Liver (tissue), 9 donors: ENCODE measurements around the gene ALG12. TPM values are rescaled to one million over a fixed set of nuclear protein-coding genes. Genes with fewer than 3 reads are reported as not detected.

Experiments
- DNase-seq: peaks from one replicate; pipeline ENCODE4 v3.0.0-alpha.2; 2017; ENCODE audit warnings: low spot score
- H3K27ac ChIP-seq, 2 donors: one replicate each; pipeline ENCODE4 v1.7.0; 2013; ENCODE audit warnings: inconsistent platforms in 2 of 2, low read length in 2 of 2, control low read depth in 1 of 2, low read depth in 1 of 2, mild to moderate bottlenecking in 1 of 2
- H3K27me3 ChIP-seq, 4 donors: one replicate each; pipeline versions ENCODE4 v1.6.1 to v1.7.0; 2013; ENCODE audit warnings: low read length in 3 of 4, inconsistent platforms in 1 of 4, mild to moderate bottlenecking in 1 of 4, moderate library complexity in 1 of 4; ENCODE audit not compliant: control insufficient read depth in 4 of 4, insufficient read depth in 4 of 4
- H3K36me3 ChIP-seq, 4 donors: one replicate each; pipeline versions ENCODE4 v1.6.1 to v1.7.0; 2013; ENCODE audit warnings: low read length in 3 of 4, mild to moderate bottlenecking in 3 of 4, low read depth in 1 of 4, moderate library complexity in 1 of 4; ENCODE audit not compliant: control insufficient read depth in 4 of 4, insufficient read depth in 3 of 4
- H3K4me1 ChIP-seq, 4 donors: one replicate each; pipeline versions ENCODE4 v1.6.1 to v1.7.0; 2013; ENCODE audit warnings: low read length in 3 of 4, mild to moderate bottlenecking in 3 of 4, moderate library complexity in 1 of 4; ENCODE audit not compliant: control insufficient read depth in 4 of 4, insufficient read depth in 4 of 4
- H3K4me3 ChIP-seq, 3 donors: one replicate each; pipeline versions ENCODE4 v1.6.1 to v1.7.0; 2013; ENCODE audit warnings: low read length in 3 of 3, control low read depth in 1 of 3, low read depth in 1 of 3, mild to moderate bottlenecking in 1 of 3
- H3K9ac ChIP-seq, 2 donors: one replicate each; pipeline ENCODE4 v1.7.0; 2013; ENCODE audit warnings: low read length in 2 of 2, mild to moderate bottlenecking in 2 of 2, moderate library complexity in 2 of 2, control low read depth in 1 of 2, low read depth in 1 of 2
- H3K9me3 ChIP-seq, 4 donors: one replicate each; pipeline versions ENCODE4 v1.6.1 to v1.7.0; 2013; ENCODE audit warnings: low read length in 3 of 4; ENCODE audit not compliant: control insufficient read depth in 4 of 4
- ATF3 ChIP-seq: IDR thresholded peaks from 2 replicates; pipeline ENCODE4 v1.6.1; 2016; ENCODE audit warnings: antibody characterized with exemption
- EGR1 ChIP-seq, 2 donors: IDR thresholded peaks; 2 replicates each; pipeline ENCODE4 v1.6.1; 2016 to 2018; ENCODE audit warnings: antibody characterized with exemption in 2 of 2, low read depth in 2 of 2
- FOXA1 ChIP-seq: IDR thresholded peaks from 2 replicates; pipeline ENCODE4 v1.6.1; 2016; ENCODE audit warnings: antibody characterized with exemption
- FOXA2 ChIP-seq: IDR thresholded peaks from 2 replicates; pipeline ENCODE4 v1.6.1; 2016; ENCODE audit warnings: antibody characterized with exemption
- GABPA ChIP-seq, 2 donors: IDR thresholded peaks in 1 of 2; conservative IDR thresholded peaks in 1 of 2; 2 replicates each; pipeline ENCODE4 v1.6.1; 2016; ENCODE audit warnings: antibody characterized with exemption in 2 of 2, mild to moderate bottlenecking in 1 of 2, moderate library complexity in 1 of 2
- HNF4A ChIP-seq, 2 donors: conservative IDR thresholded peaks; 2 replicates each; pipeline ENCODE4 v1.6.1; 2016; ENCODE audit warnings: antibody characterized with exemption in 2 of 2, mild to moderate bottlenecking in 2 of 2
- JUND ChIP-seq, 2 donors: IDR thresholded peaks; 2 replicates each; pipeline ENCODE4 v1.6.1; 2016; ENCODE audit warnings: antibody characterized with exemption in 2 of 2
- MAX ChIP-seq: IDR thresholded peaks from 2 replicates; pipeline ENCODE4 v1.6.1; 2016; ENCODE audit warnings: antibody characterized with exemption
- NR2F2 ChIP-seq: IDR thresholded peaks from 2 replicates; pipeline ENCODE4 v1.6.1; 2016; ENCODE audit warnings: antibody characterized with exemption
- RAD21 ChIP-seq, 2 donors: IDR thresholded peaks; 2 replicates each; pipeline ENCODE4 v1.6.1; 2016; ENCODE audit warnings: antibody characterized with exemption in 2 of 2, mild to moderate bottlenecking in 2 of 2
- REST ChIP-seq: IDR thresholded peaks from 2 replicates; pipeline ENCODE4 v1.6.1; 2016; ENCODE audit warnings: antibody characterized with exemption, mild to moderate bottlenecking
- RXRA ChIP-seq, 2 donors: IDR thresholded peaks; 2 replicates each; pipeline ENCODE4 v1.6.1; 2017 to 2018; ENCODE audit warnings: antibody characterized with exemption in 2 of 2, mild to moderate bottlenecking in 1 of 2
- SP1 ChIP-seq: IDR thresholded peaks from 2 replicates; pipeline ENCODE4 v1.6.1; 2018; ENCODE audit warnings: antibody characterized with exemption, mild to moderate bottlenecking
- TAF1 ChIP-seq: conservative IDR thresholded peaks from 2 replicates; pipeline ENCODE4 v1.6.1; 2016; ENCODE audit warnings: antibody characterized with exemption, mild to moderate bottlenecking
- ZBTB33 ChIP-seq: IDR thresholded peaks from 2 replicates; pipeline ENCODE4 v1.6.1; 2016; ENCODE audit warnings: antibody characterized with exemption
- WGBS: extraction: QIAGEN DNeasy Blood & Tissue Kit; methylation state at CpG from one replicate; pipeline ENCODE4 v1.1.7; 2013; 5-methylcytosine and 5-hydroxymethylcytosine counted together
- polyA plus RNA-seq, 2 donors: library from polyadenylated mRNA; stranded (reverse) in 1 of 2; unstranded in 1 of 2; fragments of 200-250 nt in 1 of 2; fragments of >200 nt in 1 of 2; fragmentation: Nextera tagmentation in 1 of 2; extraction: Ambion mirVana in 1 of 2; gene quantifications; one replicate each; pipeline versions ENCODE4 v1.2.1 to v1.2.3, GENCODE V29; 2013 to 2015
- total RNA-seq, 2 donors: library from RNA; depleted of rRNA; stranded (reverse); fragments of >200 nt; gene quantifications; one replicate each; pipeline ENCODE4 v1.2.3, GENCODE V29; 2014
- donor health status: healthy.
- donor health status: healthy.
- donor health status: healthy.
- donor health status: healthy.
- donor health status: healthy.

The ALG12 gene
- total and polyA plus RNA-seq, 4 donors: 10.4 to 20.2 (median 14.0) TPM

- TF ChIP-seq EGR1 (IDR thresholded peaks at IDR 0.05; ENCODE audit: low read depth in 2 of 2): no peak
Observed at GRCh38 chr22:49920859-49921258, 2.6 kb upstream of the ALG12 start (continued).

- peak overlapping the region in 1 of 2 donors; percentile 13 for H3K9ac ChIP-seq
- H3K4me3 ChIP-seq: peak overlapping the region; percentile 56 to 89 (median 65)
- TF ChIP-seq REST (peak; percentile 36), NR2F2 (no peak)
- peaks cover 0 to 18% (median 10%) of the 10 kb centered on the region in 4 donors for H3K4me1 ChIP-seq
- 37% methylated on average over 47 of the region's 47 CpGs for WGBS
- H3K36me3 ChIP-seq: peaks cover 4 to 13% (median 8%) of the 10 kb centered on the region in 4 donors
- H3K27me3 ChIP-seq: no peaks in the 10 kb centered on the region
- no peak for DNase-seq
- no peak overlapping the region for H3K27ac ChIP-seq
- H3K9me3 ChIP-seq: no peaks in the 10 kb centered on the region
Observed at GRCh38 chr22:49918911-49919881, 958 bp upstream of the ALG12 start.

GRCh38 chr22:49916831-49917230 lies 1.4 kb downstream of the ALG12 start:
- no peak overlapping the region for H3K4me3 ChIP-seq
- DNase-seq: no peak
- H3K27me3 ChIP-seq: no peaks in the 10 kb centered on the region
- no peak overlapping the region for H3K9ac ChIP-seq
- 86% methylated on average over 11 of the region's 11 CpGs for WGBS
- TF ChIP-seq RXRA (IDR thresholded peaks at IDR 0.05) (no peak), JUND (IDR thresholded peaks at IDR 0.05) (no peak), REST (no peak)
- H3K9me3 ChIP-seq: no peaks in the 10 kb centered on the region
- H3K4me1 ChIP-seq: peaks cover 0 to 18% (median 10%) of the 10 kb centered on the region in 4 donors
- H3K36me3 ChIP-seq: peaks cover 4 to 24% (median 11%) of the 10 kb centered on the region in 4 donors
- H3K27ac ChIP-seq: no peak overlapping the region

GRCh38 chr22:49915610-49916009 lies 2.6 kb downstream of the ALG12 start:
- Histone ChIP-seq H3K4me1 (peaks cover 0 to 18% (median 10%) of the 10 kb centered on the region in 4 donors), H3K27ac (no peak overlapping the region), H3K9ac (no peak overlapping the region), H3K27me3 (no peaks in the 10 kb centered on the region), H3K36me3 (peaks cover 4 to 22% (median 8%) of the 10 kb centered on the region in 4 donors), H3K9me3 (no peaks in the 10 kb centered on the region), H3K4me3 (no peak overlapping the region)
- 90% methylated on average over 12 of the region's 12 CpGs for WGBS
- DNase-seq: no peak
- TF ChIP-seq EGR1 (IDR thresholded peaks at IDR 0.05; ENCODE audit: low read depth in 2 of 2) (no peak), RXRA (IDR thresholded peaks at IDR 0.05) (no peak), ZBTB33 (no peak), SP1 (no peak), ATF3 (no peak), RAD21 (IDR thresholded peaks at IDR 0.05) (no peak), HNF4A (conservative IDR thresholded peaks at IDR 0.05) (no peak), JUND (IDR thresholded peaks at IDR 0.05) (no peak), NR2F2 (no peak), FOXA1 (no peak), MAX (no peak), TAF1 (no peak), GABPA (IDR thresholded peaks at IDR 0.05 in 1 of 2, conservative IDR thresholded peaks at IDR 0.05 in 1 of 2) (no peak), FOXA2 (no peak)
